Uterus (tissue), 4 donors: ENCODE measurements around the gene SNX2. TPM values are rescaled to one million over a fixed set of nuclear protein-coding genes. Genes with fewer than 3 reads are reported as not detected.

Experiments
- DNase-seq, 2 donors: peaks; one replicate each; pipeline ENCODE4 v3.0.0-alpha.2; 2019 to 2020
- H3K27ac ChIP-seq, 2 donors: fragments of 200-600 bp; sonication (generic); 1 replicate in 1 of 2; 2 replicates in 1 of 2; pipeline ENCODE4 v1.5.1; 2016 to 2018
- H3K27me3 ChIP-seq, 2 donors: fragments of 200-600 bp; sonication (generic); one replicate each; pipeline ENCODE4 v1.5.1; 2018 to 2019; ENCODE audit warnings: control low read depth in 1 of 2
- H3K36me3 ChIP-seq, 2 donors: fragments of 200-600 bp; sonication (generic); one replicate each; pipeline ENCODE4 v1.5.1; 2019; ENCODE audit warnings: control low read depth in 1 of 2
- H3K4me1 ChIP-seq, 2 donors: fragments of 200-600 bp; sonication (generic); one replicate each; pipeline ENCODE4 v1.5.1; 2018 to 2019; ENCODE audit warnings: control low read depth in 1 of 2
- H3K4me3 ChIP-seq, 2 donors: fragments of 200-600 bp; sonication (generic); 1 replicate in 1 of 2; 2 replicates in 1 of 2; pipeline ENCODE4 v1.5.1; 2018 to 2019; ENCODE audit warnings: mild to moderate bottlenecking in 1 of 2
- H3K9me3 ChIP-seq, 2 donors: fragments of 200-600 bp; sonication (generic); one replicate each; pipeline ENCODE4 v1.5.1; 2019; ENCODE audit warnings: control low read depth in 1 of 2
- CTCF ChIP-seq, 4 experiments: fragments of 200-600 bp in 2 of 4; fragments of 450-650 bp in 2 of 4; sonication (generic) in 2 of 4; IDR thresholded peaks; one replicate each; pipeline ENCODE4 v1.5.1; 2016 to 2019; ENCODE audit warnings: antibody characterized with exemption in 4 of 4, mild to moderate bottlenecking in 2 of 4, moderate library complexity in 1 of 4
- POLR2A ChIP-seq, 2 donors: fragments of 450-650 bp; IDR thresholded peaks; one replicate each; pipeline ENCODE4 v1.6.1; 2016; ENCODE audit warnings: antibody characterized with exemption in 2 of 2, mild to moderate bottlenecking in 1 of 2, moderate library complexity in 1 of 2
- intact Hi-C: fragments of 100-400 bp; cut with DNase I; formaldehyde crosslinking; loops from one replicate; pipeline ENCODE4 v1.15.1; 2023; ENCODE audit warnings: low total_unique reads
- total RNA-seq, 4 donors: library from RNA; depleted of rRNA in 3 of 4; stranded (reverse); fragments of >200 nt in 3 of 4; gene quantifications; one replicate each; pipeline versions ENCODE4 v1.1.0 to v1.2.4, GENCODE V29; 2014 to 2023
- donor health status: DM: yes; HTN: yes; CAD: no.

SNX2 gene
- total RNA-seq, 4 donors from 2014 or later = 22.5 to 128 (median 99.6) TPM

GRCh38 chr5:122751293-122751782, 23.5 kb upstream of the SNX2 start:
- intact Hi-C loops = no loop called here
- TF ChIP-seq CTCF (IDR thresholded peaks at IDR 0.05) (no peak), POLR2A (IDR thresholded peaks at IDR 0.05) (no peak)
- H3K9me3 ChIP-seq = no peaks in the 10 kb centered on the region
- H3K36me3 ChIP-seq = no peaks in the 10 kb centered on the region
- H3K4me3 ChIP-seq = no peak overlapping the region
- H3K27me3 ChIP-seq = no peaks in the 10 kb centered on the region
- DNase-seq = no peak
- no peak overlapping the region for H3K27ac ChIP-seq
- H3K4me1 ChIP-seq = no peaks in the 10 kb centered on the region

GRCh38 chr5:122753500-122753899, 21.4 kb upstream of the SNX2 start:
- TF ChIP-seq POLR2A (IDR thresholded peaks at IDR 0.05) = no peak
- TF ChIP-seq CTCF (IDR thresholded peaks at IDR 0.05) = no peak
- intact Hi-C loops = no loop called here
- H3K27me3 ChIP-seq = no peaks in the 10 kb centered on the region
- H3K27ac ChIP-seq = no peak overlapping the region
- no peak overlapping the region for H3K4me3 ChIP-seq
- DNase-seq = no peak
- no peaks in the 10 kb centered on the region for H3K9me3 ChIP-seq
- no peaks in the 10 kb centered on the region for H3K36me3 ChIP-seq
- H3K4me1 ChIP-seq = no peaks in the 10 kb centered on the region

- DNase-seq = no peak
- intact Hi-C loops = no loop called here
- no peaks in the 10 kb centered on the region for H3K27me3 ChIP-seq
- H3K36me3 ChIP-seq = no peaks in the 10 kb centered on the region
- no peak overlapping the region for H3K4me3 ChIP-seq
- no peaks in the 10 kb centered on the region for H3K4me1 ChIP-seq
- H3K9me3 ChIP-seq = no peaks in the 10 kb centered on the region
- H3K27ac ChIP-seq = no peak overlapping the region
- no peak for TF ChIP-seq POLR2A (IDR thresholded peaks at IDR 0.05)
- TF ChIP-seq CTCF (IDR thresholded peaks at IDR 0.05) = no peak
Measured at GRCh38 chr5:122755783-122756182, 19.1 kb upstream of the SNX2 start.

GRCh38 chr5:122756264-122756911, 18.5 kb upstream of the SNX2 start:
- Histone ChIP-seq H3K27me3 (no peaks in the 10 kb centered on the region), H3K9me3 (no peaks in the 10 kb centered on the region), H3K4me1 (no peaks in the 10 kb centered on the region), H3K4me3 (no peak overlapping the region), H3K36me3 (no peaks in the 10 kb centered on the region), H3K27ac (no peak overlapping the region)
- intact Hi-C loops = no loop called here
- no peak for DNase-seq
- TF ChIP-seq CTCF (IDR thresholded peaks at IDR 0.05) = no peak
- TF ChIP-seq POLR2A (IDR thresholded peaks at IDR 0.05) = no peak

- H3K27ac ChIP-seq = no peak overlapping the region
- TF ChIP-seq CTCF (IDR thresholded peaks at IDR 0.05) (no peak), POLR2A (IDR thresholded peaks at IDR 0.05) (no peak)
- H3K4me1 ChIP-seq = no peaks in the 10 kb centered on the region
- no peaks in the 10 kb centered on the region for H3K36me3 ChIP-seq
- H3K27me3 ChIP-seq = no peaks in the 10 kb centered on the region
- intact Hi-C loops = no loop called here
- no peak overlapping the region for H3K4me3 ChIP-seq
- H3K9me3 ChIP-seq = no peaks in the 10 kb centered on the region
- no peak for DNase-seq
Measured at GRCh38 chr5:122757285-122757684, 17.6 kb upstream of the SNX2 start.
